MM.1S (cell line): ENCODE data around the gene EBI3.

ENCODE experiments used
- DNase-seq: peaks from one replicate; pipeline ENCODE4 v3.0.0-alpha.2; 2015
- H2AFZ ChIP-seq: fragments of 300-600 bp; sonication (generic); 2 replicates; pipeline ENCODE4 v1.6.0; 2016; ENCODE audit warnings: antibody characterized with exemption, low read length
- H3F3A ChIP-seq: fragments of 300-600 bp; sonication (generic); 2 replicates; pipeline ENCODE4 v1.6.1; 2016; ENCODE audit warnings: mild to moderate bottlenecking, antibody characterized with exemption, low read length, moderate library complexity, mixed read lengths; ENCODE audit not compliant: insufficient read depth
- H3K27ac ChIP-seq: fragments of 300-600 bp; sonication (generic); 2 replicates; pipeline ENCODE4 v1.5.1; 2016; ENCODE audit warnings: mild to moderate bottlenecking, low read length
- H3K27me3 ChIP-seq: fragments of 300-600 bp; sonication (generic); replicated peaks from 2 replicates; pipeline ENCODE4 v1.6.0; 2016; ENCODE audit warnings: low read length; ENCODE audit not compliant: insufficient read depth
- H3K36me3 ChIP-seq: fragments of 300-600 bp; sonication (generic); replicated peaks from 2 replicates; pipeline ENCODE4 v1.6.1; 2016; ENCODE audit warnings: mild to moderate bottlenecking, low read length, mixed read lengths; ENCODE audit not compliant: insufficient read depth
- H3K4me1 ChIP-seq: fragments of 300-600 bp; sonication (generic); 2 replicates; pipeline ENCODE4 v1.6.1; 2016; ENCODE audit warnings: low read length, mixed read lengths
- H3K4me2 ChIP-seq: fragments of 300-600 bp; sonication (generic); 2 replicates; pipeline ENCODE4 v1.6.0; 2016; ENCODE audit warnings: low read depth, low read length
- H3K4me3 ChIP-seq: fragments of 300-600 bp; sonication (generic); 2 replicates; pipeline ENCODE4 v1.5.1; 2016; ENCODE audit warnings: low read length, mixed read lengths
- H3K79me2 ChIP-seq: fragments of 300-600 bp; sonication (generic); 2 replicates; pipeline ENCODE4 v1.6.1; 2016; ENCODE audit warnings: mixed run types, low read length, mixed read lengths
- H3K9ac ChIP-seq: fragments of 300-600 bp; sonication (generic); 2 replicates; pipeline ENCODE4 v1.6.1; 2016; ENCODE audit warnings: low read length, mixed read lengths
- H3K9me2 ChIP-seq: fragments of 300-600 bp; sonication (generic); replicated peaks from 2 replicates; pipeline ENCODE4 v1.6.1; 2016; ENCODE audit warnings: mild to moderate bottlenecking, low read length, mixed read lengths; ENCODE audit not compliant: insufficient read depth
- H3K9me3 ChIP-seq: fragments of 300-600 bp; sonication (generic); replicated peaks from 2 replicates; pipeline ENCODE4 v1.6.1; 2016; ENCODE audit warnings: mild to moderate bottlenecking, low read length, mixed read lengths; ENCODE audit not compliant: insufficient read depth
- H4K20me1 ChIP-seq: fragments of 300-600 bp; sonication (generic); 2 replicates; pipeline ENCODE4 v1.6.1; 2016; ENCODE audit warnings: mild to moderate bottlenecking, low read length, moderate library complexity, mixed read lengths; ENCODE audit not compliant: insufficient read depth
- EZH2 ChIP-seq: fragments of 300-600 bp; sonication (generic); optimal IDR thresholded peaks from 2 replicates; pipeline ENCODE3; 2017; ENCODE audit warnings: low read depth, mild to moderate bottlenecking, antibody characterized with exemption, low read length, mixed read lengths
- EZH2phosphoT487 ChIP-seq: fragments of 300-600 bp; sonication (generic); IDR thresholded peaks from 2 replicates; pipeline ENCODE4 v1.6.1; 2018; ENCODE audit warnings: antibody characterized with exemption, low read length
- TF ChIP-seq, protein P1 (sequence below): fragments of 300-600 bp; sonication (generic); IDR thresholded peaks from 2 replicates; pipeline ENCODE4 v1.5.1; 2016; ENCODE audit warnings: antibody characterized with exemption, low read length, mixed read lengths

EBI3 gene

DNA sequence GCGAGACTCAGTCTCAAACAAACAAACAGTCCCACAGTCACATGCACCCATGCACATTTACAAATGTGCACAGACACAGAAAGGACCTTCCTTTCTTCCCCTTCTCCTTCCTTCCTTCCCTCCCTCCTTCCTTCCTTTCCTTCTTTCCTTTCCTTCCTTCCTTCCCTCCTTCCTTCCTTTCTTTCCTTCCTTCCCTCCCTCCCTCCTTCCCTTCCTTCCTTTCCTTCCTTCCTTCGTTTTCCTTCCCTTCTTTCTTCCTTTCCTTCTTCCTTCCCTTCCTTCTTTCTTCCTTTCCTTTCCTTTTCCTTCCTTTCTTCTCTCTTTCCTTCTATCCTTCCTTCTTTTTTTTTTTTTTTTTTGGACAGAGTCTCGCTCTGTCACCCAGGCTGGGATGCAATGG is 16.2 kb upstream of the EBI3 start:
- no peak overlapping the region for H3K27ac ChIP-seq
- H3K4me1 ChIP-seq, result no peaks in the 10 kb centered on the region
- no peak overlapping the region for H2AFZ ChIP-seq
- no peak overlapping the region for H3K4me2 ChIP-seq
- H3K9ac ChIP-seq, result no peak overlapping the region
- H3K79me2 ChIP-seq, result no peaks in the 10 kb centered on the region
- TF ChIP-seq EZH2, result no peak
- TF ChIP-seq EZH2phosphoT487, result no peak
- TF ChIP-seq, protein P1, sequence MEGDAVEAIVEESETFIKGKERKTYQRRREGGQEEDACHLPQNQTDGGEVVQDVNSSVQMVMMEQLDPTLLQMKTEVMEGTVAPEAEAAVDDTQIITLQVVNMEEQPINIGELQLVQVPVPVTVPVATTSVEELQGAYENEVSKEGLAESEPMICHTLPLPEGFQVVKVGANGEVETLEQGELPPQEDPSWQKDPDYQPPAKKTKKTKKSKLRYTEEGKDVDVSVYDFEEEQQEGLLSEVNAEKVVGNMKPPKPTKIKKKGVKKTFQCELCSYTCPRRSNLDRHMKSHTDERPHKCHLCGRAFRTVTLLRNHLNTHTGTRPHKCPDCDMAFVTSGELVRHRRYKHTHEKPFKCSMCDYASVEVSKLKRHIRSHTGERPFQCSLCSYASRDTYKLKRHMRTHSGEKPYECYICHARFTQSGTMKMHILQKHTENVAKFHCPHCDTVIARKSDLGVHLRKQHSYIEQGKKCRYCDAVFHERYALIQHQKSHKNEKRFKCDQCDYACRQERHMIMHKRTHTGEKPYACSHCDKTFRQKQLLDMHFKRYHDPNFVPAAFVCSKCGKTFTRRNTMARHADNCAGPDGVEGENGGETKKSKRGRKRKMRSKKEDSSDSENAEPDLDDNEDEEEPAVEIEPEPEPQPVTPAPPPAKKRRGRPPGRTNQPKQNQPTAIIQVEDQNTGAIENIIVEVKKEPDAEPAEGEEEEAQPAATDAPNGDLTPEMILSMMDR, result no peak
- H3K36me3 ChIP-seq, result no peaks in the 10 kb centered on the region
- H3K9me3 ChIP-seq, result no peaks in the 10 kb centered on the region
- DNase-seq, result no peak
- no peaks in the 10 kb centered on the region for H3K9me2 ChIP-seq
- no peak overlapping the region for H3K4me3 ChIP-seq
- no peaks in the 10 kb centered on the region for H4K20me1 ChIP-seq
- H3K27me3 ChIP-seq, result peaks cover 80% of the 10 kb centered on the region
- H3F3A ChIP-seq, result no peaks in the 10 kb centered on the region

DNA sequence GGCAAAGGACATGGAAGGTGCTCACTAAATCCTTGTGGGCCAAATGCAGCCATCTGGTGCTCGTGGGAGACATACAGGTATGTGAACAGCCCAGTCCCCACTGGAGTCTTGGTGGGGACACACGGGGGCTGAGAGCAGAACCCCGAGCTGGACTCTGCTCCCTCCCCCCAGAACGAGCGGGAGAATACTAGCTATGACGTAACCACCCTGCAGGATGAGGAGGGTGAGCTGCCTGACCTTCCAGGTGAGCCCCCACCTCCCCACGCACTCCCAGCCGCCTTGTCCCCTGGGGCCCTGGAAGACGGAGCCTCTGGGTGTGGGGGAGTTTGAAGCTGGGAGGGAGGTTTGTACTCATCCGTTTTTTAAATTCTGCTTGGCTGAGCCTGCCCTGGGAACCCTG is 13.5 kb upstream of the EBI3 start:
- no peak for TF ChIP-seq EZH2
- TF ChIP-seq, protein P1, result no peak
- TF ChIP-seq EZH2phosphoT487, result no peak
- Histone ChIP-seq H2AFZ (no peak overlapping the region), H3K4me1 (no peaks in the 10 kb centered on the region), H3K27me3 (peaks cover 82% of the 10 kb centered on the region), H3K9me2 (no peaks in the 10 kb centered on the region), H3F3A (no peaks in the 10 kb centered on the region), H3K9me3 (no peaks in the 10 kb centered on the region), H3K4me2 (no peak overlapping the region), H3K79me2 (no peaks in the 10 kb centered on the region), H3K9ac (no peak overlapping the region), H4K20me1 (no peaks in the 10 kb centered on the region), H3K36me3 (no peaks in the 10 kb centered on the region), H3K27ac (no peak overlapping the region), H3K4me3 (no peak overlapping the region)
- no peak for DNase-seq

DNA sequence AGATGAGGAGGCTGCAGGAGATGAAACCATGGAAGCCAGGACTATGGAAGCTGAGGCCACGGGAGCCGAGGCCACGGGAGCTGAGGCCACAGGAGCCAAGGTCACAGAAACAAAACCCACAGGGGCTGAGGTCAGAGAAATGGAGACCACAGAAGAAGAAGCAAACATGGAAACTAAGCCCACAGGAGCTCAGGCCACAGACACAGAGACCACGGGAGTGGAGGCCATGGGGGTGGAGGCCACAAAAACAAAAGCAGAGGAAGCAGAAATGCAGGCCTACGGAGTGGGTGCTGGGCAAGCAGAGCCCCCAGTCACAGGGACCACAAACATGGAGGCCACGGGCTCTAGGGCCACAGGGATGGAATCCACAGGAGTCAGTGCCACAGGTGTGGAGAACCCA is 12.5 kb upstream of the EBI3 start:
- DNase-seq, result no peak
- H3F3A ChIP-seq, result no peaks in the 10 kb centered on the region
- no peak overlapping the region for H2AFZ ChIP-seq
- H3K4me3 ChIP-seq, result no peak overlapping the region
- H3K36me3 ChIP-seq, result no peaks in the 10 kb centered on the region
- H3K4me1 ChIP-seq, result no peaks in the 10 kb centered on the region
- H3K27me3 ChIP-seq, result peaks cover 84% of the 10 kb centered on the region
- H3K9me2 ChIP-seq, result no peaks in the 10 kb centered on the region
- H3K9me3 ChIP-seq, result no peaks in the 10 kb centered on the region
- no peaks in the 10 kb centered on the region for H4K20me1 ChIP-seq
- TF ChIP-seq, protein P1, result no peak
- TF ChIP-seq EZH2phosphoT487, result no peak
- TF ChIP-seq EZH2, result no peak
- H3K4me2 ChIP-seq, result no peak overlapping the region
- no peak overlapping the region for H3K9ac ChIP-seq
- no peaks in the 10 kb centered on the region for H3K79me2 ChIP-seq
- no peak overlapping the region for H3K27ac ChIP-seq
